ENCODE measurements around the gene TRAPPC11.
"Not testable (repeated sequence)": the region's sequence is repeated elsewhere in the genome, so short reads cannot be mapped to it uniquely, and the experiment has no call there.

TRAPPC11 gene

DNA sequence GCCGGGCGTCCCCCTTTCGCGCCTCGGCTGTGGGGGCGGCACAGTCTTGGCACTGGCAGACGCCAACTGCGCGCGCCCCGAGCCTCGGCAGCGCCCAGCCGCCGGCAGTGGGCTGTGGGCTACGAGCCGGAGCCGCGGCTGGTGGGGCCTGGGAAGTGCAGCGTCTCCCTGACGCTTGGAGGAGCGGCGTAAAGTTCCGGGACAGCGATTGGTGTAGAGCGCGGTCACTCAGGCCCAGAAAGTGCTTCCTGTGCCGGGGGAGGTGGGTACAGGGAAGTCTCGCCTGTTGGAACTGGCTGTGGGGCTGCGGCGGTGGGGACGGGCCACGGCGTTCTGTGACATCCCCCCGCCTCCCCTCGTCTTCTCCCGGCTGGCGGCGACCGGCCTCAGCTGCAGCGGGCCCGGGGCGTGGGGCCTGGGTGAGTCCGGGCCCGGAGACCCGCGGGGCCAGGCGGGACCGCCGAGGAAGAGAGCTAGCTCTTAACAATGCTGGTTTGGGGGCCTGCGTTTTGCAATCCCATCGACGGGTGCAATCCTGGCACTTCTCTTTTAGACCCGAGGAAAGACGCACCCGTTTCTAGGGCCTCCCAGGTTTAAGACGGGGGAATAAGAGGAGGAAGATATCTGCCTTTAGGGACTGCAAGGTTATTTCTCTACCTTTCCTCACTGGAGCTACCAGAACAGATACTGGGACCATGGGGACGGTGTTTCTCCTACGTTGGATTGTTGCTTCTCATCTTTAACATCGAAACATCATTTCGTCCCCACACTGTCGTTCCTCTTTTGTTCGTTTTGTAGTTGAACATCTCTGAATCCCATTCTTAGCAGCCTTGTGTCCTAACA lies at the start of gene TRAPPC11, which contains the start of gene RWDD4:
TRAPPC11 (plus strand) TSS at position 265 of the 843 bp plus-strand sequence. CDS start 4,575 bp downstream, outside the sequence.
RWDD4 (minus strand) TSS at position 157 of the 843 bp plus-strand sequence. CDS start 233 bp downstream, outside the sequence.
- peak; percentile 74 for DNase-seq

- no peak for DNase-seq
Measured at GRCh38 chr4:183610033-183610432, 49.1 kb upstream of the TRAPPC11 start.

DNA sequence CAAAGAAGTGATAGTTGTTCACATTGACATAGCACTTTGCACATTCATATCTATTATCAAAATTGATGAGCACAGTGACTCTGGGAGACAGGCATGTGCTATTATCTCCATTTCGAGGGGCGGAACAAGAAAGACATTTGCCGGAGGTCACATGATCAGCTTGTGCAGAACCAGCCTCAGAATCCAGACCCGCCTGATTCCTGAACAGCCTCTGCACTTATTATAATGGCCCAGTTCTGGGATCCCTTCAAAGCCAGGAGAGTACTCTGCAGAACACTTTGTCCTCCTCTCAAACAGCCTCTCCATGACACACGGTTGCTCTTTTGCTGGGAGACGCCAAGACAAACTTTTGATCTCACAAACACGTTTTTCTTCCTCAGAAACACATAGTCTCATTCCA lies 48.5 kb upstream of the TRAPPC11 start:
- no peak for DNase-seq

- no peak for DNase-seq
Measured at GRCh38 chr4:183611210-183611830, 47.8 kb upstream of the TRAPPC11 start.

- no peak for DNase-seq
Measured at GRCh38 chr4:183612329-183613250, 46.5 kb upstream of the TRAPPC11 start.

DNA sequence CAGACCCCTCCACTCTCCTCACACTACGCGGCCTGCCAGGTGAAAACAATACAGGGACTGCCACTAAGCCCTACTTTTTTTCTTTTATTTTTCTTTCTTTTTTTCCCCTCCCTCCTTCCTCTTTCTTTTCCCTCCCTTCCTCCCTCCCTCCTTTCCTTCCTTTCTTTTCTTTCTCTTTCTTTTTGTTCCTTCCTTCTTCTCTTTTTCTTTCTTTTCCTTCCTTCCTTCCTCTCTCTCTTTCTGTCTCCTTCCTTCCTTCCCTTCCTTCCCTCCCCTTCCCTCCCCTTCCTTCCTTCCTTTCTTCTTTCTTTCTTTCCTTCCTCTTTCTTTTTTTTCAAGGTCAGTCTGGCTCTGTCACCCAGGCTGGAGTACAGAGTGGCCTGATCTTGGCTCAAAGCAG lies 42.0 kb upstream of the TRAPPC11 start:
- DNase-seq, result no peak

DNA sequence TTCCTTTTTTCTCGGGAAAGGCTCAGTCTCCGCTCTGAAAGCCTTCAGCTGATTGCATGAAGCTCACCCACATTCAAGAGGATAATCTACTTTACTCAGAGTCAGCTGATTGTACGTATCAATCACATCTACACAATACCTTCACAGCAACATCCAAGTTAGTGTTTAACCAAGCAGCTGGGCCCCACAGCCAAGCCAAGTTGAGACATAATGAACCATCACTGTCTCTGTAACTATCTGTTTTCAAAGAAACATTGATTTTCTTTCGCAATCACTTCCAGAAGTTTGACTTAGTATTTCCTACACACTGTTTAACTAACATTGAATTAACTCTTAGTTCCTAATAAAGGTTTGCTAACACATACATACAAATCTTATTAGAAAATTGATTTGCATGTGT lies 40.4 kb upstream of the TRAPPC11 start:
- no peak for DNase-seq

GRCh38 chr4:183620421-183620820 lies 38.7 kb upstream of the TRAPPC11 start:
- no peak for DNase-seq

DNA sequence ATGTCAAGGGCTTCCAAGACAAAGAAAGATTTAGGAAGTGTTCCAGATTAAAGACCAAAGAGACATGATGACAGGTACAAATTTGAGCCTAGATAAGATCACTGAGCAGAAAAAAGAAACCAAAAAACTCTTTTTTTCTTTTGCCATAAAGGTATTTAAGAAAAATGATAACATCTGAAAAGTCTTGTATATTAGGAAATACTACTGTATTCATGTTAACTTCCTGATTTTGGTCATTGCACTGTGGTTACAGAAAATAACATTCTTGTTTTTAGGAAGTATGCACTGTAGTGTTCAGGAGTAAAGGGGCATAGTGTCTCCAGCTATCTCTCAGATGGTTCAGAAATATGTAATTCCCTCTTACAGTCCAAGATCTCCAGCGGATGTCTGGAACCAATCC lies 37.2 kb upstream of the TRAPPC11 start:
- no peak for DNase-seq

DNA sequence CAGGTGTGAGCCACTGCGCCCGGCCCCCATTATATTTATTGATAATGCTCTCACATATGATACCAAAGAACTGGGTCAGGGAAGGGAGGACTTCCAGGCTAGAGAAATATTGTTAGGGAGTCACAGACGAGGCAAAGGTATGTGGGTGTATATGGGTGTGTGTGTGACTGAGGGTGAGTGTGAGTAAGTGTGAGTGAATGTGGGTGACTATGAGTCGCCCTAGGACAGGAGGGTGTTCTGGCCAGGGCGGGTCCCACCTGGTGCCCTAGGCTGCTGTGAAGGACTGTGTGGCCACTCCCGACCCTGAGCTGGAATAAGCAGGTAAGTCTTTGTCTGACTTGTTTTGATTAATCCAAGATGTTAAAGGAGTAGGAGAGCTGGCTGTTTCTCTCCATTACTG lies 34.5 kb upstream of the TRAPPC11 start:
- no peak for DNase-seq

DNA sequence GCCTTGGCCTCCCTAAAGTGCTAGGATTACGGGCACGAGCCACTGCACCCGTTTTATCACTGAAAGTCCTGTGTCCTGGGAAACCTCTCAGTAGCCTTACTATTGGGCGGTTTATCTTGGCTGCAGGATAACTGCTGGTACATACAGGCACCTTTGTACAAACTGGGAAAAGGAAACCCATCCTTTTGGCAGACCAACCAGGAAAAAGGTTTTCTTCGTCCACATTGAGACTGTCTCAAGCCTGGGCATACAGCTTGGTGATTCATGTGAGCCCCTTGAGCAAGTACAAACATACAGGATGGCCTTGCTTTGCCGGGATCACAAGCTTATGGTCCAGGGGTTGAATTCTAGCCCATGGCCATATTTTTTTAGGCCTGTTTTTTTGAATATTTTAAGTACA lies 32.9 kb upstream of the TRAPPC11 start:
- no peak for DNase-seq

DNA sequence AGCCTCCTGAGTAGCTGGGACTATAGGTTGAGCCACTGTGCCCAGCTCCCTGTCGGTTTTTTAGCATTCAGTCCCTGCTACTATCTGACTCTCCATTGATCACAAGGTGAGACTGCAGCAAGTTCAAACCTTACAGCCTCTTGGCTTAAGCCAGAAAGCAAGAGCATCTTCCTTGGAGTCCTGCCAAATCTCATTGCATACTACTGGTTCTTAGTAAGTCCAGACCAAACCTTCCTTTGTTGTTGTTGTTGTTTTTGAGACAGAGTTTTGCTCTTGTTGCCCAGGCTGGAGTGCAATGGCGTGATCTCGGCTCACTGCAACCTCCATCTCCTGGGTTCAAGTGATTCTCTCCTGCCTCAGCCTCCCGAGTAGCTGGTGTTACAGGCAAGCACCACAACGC lies 31.8 kb upstream of the TRAPPC11 start:
- DNase-seq, result not testable (repeated sequence)

DNA sequence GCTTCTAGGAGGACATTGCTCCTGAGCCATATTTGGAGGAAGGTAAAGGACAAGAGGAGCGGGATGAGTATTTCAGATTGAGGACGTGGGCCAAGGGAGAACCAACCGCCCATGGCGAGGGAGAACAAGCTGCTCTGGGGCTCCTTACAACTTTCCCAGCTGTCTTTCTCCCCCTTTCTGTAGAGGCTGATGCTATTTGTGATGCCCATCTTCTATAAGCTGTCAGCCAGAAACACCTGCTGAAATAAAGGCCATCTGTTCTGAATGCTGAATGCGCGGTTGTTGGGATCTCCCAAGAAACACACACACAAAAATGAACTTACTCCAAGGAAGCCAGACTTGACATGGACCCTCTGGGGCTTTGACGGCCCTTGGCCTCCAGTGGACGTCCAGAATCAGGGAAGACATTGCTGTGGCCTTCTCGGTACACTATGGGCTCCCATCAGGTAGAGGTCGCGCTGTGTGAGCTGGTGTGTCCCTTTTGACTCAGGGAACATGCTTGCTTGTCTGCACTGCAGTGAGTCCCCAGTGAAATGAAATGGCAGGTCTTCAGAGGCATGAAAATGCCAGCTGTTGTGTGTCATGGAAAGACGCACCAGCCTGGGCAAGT lies 31.0 kb upstream of the TRAPPC11 start:
- no peak for DNase-seq

GRCh38 chr4:183631577-183632198 lies 27.4 kb upstream of the TRAPPC11 start:
- no peak for DNase-seq

GRCh38 chr4:183632689-183633088 lies 26.4 kb upstream of the TRAPPC11 start:
- DNase-seq, result no peak

DNA sequence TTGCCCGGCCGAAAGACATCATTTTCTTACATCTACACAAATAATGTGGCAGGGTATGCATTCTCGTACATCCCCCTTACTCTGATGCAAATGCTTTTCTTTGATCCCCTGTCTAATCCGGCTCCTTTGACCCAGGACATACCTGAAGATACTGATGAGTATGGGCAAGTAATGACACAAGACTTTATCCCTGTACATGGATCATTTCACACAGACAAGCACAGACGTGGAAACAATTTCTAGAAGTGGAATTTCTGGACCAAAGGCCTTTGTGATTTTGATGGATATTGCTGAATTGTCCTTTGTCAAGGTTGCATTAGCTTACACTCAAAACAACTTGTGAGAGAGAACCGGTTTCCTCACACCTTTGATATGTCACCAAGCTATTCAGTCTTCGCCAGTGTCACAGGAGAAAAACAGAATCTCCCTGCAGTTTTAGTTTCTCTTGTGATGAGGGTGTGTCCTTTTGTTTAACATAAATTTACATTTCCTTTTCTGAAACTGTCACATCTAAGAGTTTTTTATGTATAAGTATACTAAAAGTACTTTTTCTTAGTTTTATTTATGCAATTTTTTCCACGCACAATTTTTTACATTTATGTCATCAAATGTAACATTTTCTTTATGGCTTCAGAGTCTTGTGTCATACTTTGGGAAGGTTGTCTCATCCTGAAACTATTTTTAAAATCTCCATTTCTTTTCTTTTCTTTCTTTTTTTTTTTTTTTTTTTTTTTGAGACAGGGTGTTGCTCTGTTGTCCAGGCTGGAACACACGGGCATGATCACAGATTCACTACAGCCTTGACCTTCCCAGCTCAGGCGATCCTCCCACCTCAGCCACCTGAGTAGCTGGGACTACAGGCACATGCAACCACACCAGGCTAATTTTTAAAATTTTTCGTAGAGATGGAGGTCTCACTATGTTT lies 25.4 kb upstream of the TRAPPC11 start:
- DNase-seq, result no peak

DNA sequence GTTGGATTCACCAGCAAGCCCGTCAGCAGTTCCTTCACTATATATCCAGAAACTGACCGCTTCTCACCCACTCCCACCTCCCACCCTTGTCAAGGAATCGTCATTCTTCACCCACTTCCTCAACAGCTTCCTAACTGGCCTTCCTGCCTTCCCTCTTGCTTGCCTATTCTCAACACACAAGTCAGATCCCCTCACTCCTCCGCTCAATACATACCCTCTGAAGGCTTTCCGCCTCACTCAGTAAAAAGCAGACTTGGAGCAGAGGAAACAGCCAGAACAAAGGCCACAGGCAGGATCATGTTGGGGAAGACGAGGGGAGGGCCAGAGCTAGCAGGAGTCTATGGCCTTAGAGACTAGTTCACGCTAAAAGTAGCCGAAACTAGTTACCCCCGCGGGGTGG lies 23.8 kb upstream of the TRAPPC11 start:
- DNase-seq, result no peak

GRCh38 chr4:183635741-183636140 lies 23.4 kb upstream of the TRAPPC11 start:
- DNase-seq, result no peak

DNA sequence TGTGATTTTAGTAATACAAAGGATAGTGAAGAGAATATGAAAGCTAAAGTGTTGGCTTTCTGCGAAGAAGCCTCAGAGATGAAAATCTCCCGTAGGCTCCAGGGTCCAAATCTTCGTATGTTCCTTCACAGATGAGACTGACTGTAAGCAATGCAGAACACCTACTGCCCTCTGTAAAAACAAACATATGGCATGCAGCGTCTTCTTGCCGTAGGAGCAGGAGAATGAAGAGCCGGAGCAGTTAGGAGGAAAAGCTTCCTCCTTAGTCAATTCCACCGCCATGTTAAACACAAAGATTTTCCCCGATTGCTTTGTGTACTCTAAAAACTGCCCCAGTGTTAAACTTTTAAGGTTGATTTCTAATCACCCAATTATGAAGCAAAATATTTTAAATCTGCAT lies 22.6 kb upstream of the TRAPPC11 start:
- no peak for DNase-seq

DNA sequence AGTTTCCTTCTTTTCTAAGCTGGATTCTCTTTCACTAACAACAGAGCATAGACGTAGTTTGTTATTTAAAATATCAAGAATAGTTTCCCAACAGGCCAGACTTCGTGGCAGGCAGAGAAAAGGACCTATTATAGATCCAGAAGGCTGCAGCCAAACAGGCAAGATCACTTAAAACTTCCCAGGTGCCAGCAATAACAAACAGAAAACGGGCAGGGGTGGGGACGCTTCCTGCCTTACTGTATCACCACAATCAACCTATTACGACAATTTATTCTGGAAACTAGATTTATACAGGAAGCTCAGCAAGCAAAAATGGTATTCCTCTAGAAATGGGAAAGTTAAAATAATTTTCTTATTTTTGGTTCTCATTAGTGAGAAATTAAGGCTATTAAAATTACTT lies 22.2 kb upstream of the TRAPPC11 start:
- no peak for DNase-seq

- no peak for DNase-seq
Measured at GRCh38 chr4:183637461-183637860, 21.6 kb upstream of the TRAPPC11 start.

All from NCI-H2029 treated with DMSO at 0.1 percent for 48 hours (cell line).